Mesenchymal stem cell (in vitro differentiated cells and primary cell): ENCODE measurements around the gene STK11.
A peak's percentile ranks its signal among the peaks of the same experiment; 100 is the strongest.

Source experiments
- DNase-seq: peaks from one replicate; pipeline ENCODE4 v3.0.0-alpha.2; 2013
- H2AFZ ChIP-seq: one replicate; pipeline ENCODE4 v1.6.1; 2013; ENCODE audit warnings: low read depth, mild to moderate bottlenecking, control low read depth, inconsistent platforms, low read length, moderate library complexity
- H2AK5ac ChIP-seq: 2 replicates; pipeline ENCODE4 v1.6.1; 2013; ENCODE audit warnings: low read length, moderate library complexity, mild to moderate bottlenecking, inconsistent platforms; ENCODE audit not compliant: severe bottlenecking
- H2BK120ac ChIP-seq: one replicate; pipeline ENCODE4 v1.6.1; 2013; ENCODE audit warnings: low read depth, mild to moderate bottlenecking, inconsistent platforms, low read length, moderate library complexity
- H2BK12ac ChIP-seq, 2 experiments: one replicate each; pipeline ENCODE4 v1.6.1; 2013; ENCODE audit warnings: inconsistent platforms in 2 of 2, low read length in 2 of 2, mild to moderate bottlenecking in 2 of 2, moderate library complexity in 2 of 2, control low read depth in 1 of 2
- H2BK15ac ChIP-seq: one replicate; pipeline ENCODE4 v1.6.1; 2013; ENCODE audit warnings: mild to moderate bottlenecking, low read depth, inconsistent platforms; ENCODE audit not compliant: poor library complexity, severe bottlenecking
- H2BK5ac ChIP-seq: 2 replicates; pipeline ENCODE4 v1.6.1; 2013; ENCODE audit warnings: low read depth, mild to moderate bottlenecking, low read length, control low read depth, inconsistent platforms; ENCODE audit not compliant: poor library complexity, severe bottlenecking
- H3K14ac ChIP-seq, 2 experiments: one replicate each; pipeline ENCODE4 v1.6.1; 2013; ENCODE audit warnings: inconsistent platforms in 2 of 2, low read length in 2 of 2, control low read depth in 1 of 2, mild to moderate bottlenecking in 1 of 2, moderate library complexity in 1 of 2
- H3K18ac ChIP-seq, 2 experiments: one replicate each; pipeline ENCODE4 v1.6.1; 2013; ENCODE audit warnings: inconsistent platforms in 2 of 2, low read length in 2 of 2, control low read depth in 1 of 2, low read depth in 1 of 2, mild to moderate bottlenecking in 1 of 2
- H3K23ac ChIP-seq, 2 experiments: one replicate each; pipeline ENCODE4 v1.6.1; 2013; ENCODE audit warnings: inconsistent platforms in 2 of 2, low read length in 2 of 2, mild to moderate bottlenecking in 2 of 2, moderate library complexity in 2 of 2, control low read depth in 1 of 2
- H3K27ac ChIP-seq: 2 replicates; pipeline ENCODE4 v1.5.1; 2013; ENCODE audit warnings: mild to moderate bottlenecking, moderate library complexity, low read length, control low read depth, inconsistent platforms; ENCODE audit not compliant: poor library complexity, severe bottlenecking
- H3K27me3 ChIP-seq, 2 experiments: 2 replicates each; pipeline versions ENCODE4 v1.6.1 to v1.7.0; 2013; ENCODE audit warnings: low read length in 2 of 2, mild to moderate bottlenecking in 2 of 2, moderate library complexity in 2 of 2, control low read depth in 1 of 2, inconsistent platforms in 1 of 2; ENCODE audit not compliant: control insufficient read depth in 1 of 2, insufficient read depth in 1 of 2
- H3K36me3 ChIP-seq, 2 experiments: 2 replicates each; pipeline versions ENCODE4 v1.6.1 to v1.7.0; 2013; ENCODE audit warnings: low read length in 2 of 2, control low read depth in 1 of 2, inconsistent platforms in 1 of 2, low read depth in 1 of 2, mild to moderate bottlenecking in 1 of 2; ENCODE audit not compliant: insufficient read depth in 2 of 2, control insufficient read depth in 1 of 2
- H3K4ac ChIP-seq, 2 experiments: one replicate each; pipeline ENCODE4 v1.6.1; 2013; ENCODE audit warnings: inconsistent platforms in 2 of 2, low read length in 2 of 2, mild to moderate bottlenecking in 2 of 2, moderate library complexity in 2 of 2, control low read depth in 1 of 2, low read depth in 1 of 2
- H3K4me1 ChIP-seq: 2 replicates; pipeline ENCODE4 v1.6.1; 2013; ENCODE audit warnings: low read depth, low read length, control low read depth; ENCODE audit not compliant: control insufficient read depth, insufficient read depth
- H3K4me2 ChIP-seq: 2 replicates; pipeline ENCODE4 v1.6.1; 2013; ENCODE audit warnings: low read length, mild to moderate bottlenecking, inconsistent platforms; ENCODE audit not compliant: poor library complexity, severe bottlenecking
- H3K4me3 ChIP-seq, 2 experiments: 2 replicates each; pipeline versions ENCODE4 v1.5.1 to v1.7.0; 2013; ENCODE audit warnings: low read length in 2 of 2, mild to moderate bottlenecking in 2 of 2, control low read depth in 1 of 2, low read depth in 1 of 2; ENCODE audit not compliant: insufficient read depth in 1 of 2
- H3K79me1 ChIP-seq: replicated peaks from 2 replicates; pipeline ENCODE4 v1.6.1; 2013; ENCODE audit warnings: mild to moderate bottlenecking, control low read depth, low read length, inconsistent platforms; ENCODE audit not compliant: poor library complexity, severe bottlenecking
- H3K9ac ChIP-seq: 2 replicates; pipeline ENCODE4 v1.7.0; 2013; ENCODE audit warnings: mild to moderate bottlenecking, low read length, moderate library complexity
- H3K9me3 ChIP-seq: 2 replicates; pipeline ENCODE4 v1.7.0; 2013; ENCODE audit warnings: mild to moderate bottlenecking, low read length; ENCODE audit not compliant: control insufficient read depth
- H4K8ac ChIP-seq: one replicate; pipeline ENCODE4 v1.6.1; 2013; ENCODE audit warnings: inconsistent platforms, mild to moderate bottlenecking, low read length, moderate library complexity
- H4K91ac ChIP-seq: one replicate; pipeline ENCODE4 v1.6.1; 2013; ENCODE audit warnings: mild to moderate bottlenecking, low read length, inconsistent platforms
- WGBS: methylation state at CpG from one replicate; pipeline ENCODE4 v1.1.7; 2013; ENCODE audit warnings: mixed read lengths; 5-methylcytosine and 5-hydroxymethylcytosine counted together

STK11 gene

DNA sequence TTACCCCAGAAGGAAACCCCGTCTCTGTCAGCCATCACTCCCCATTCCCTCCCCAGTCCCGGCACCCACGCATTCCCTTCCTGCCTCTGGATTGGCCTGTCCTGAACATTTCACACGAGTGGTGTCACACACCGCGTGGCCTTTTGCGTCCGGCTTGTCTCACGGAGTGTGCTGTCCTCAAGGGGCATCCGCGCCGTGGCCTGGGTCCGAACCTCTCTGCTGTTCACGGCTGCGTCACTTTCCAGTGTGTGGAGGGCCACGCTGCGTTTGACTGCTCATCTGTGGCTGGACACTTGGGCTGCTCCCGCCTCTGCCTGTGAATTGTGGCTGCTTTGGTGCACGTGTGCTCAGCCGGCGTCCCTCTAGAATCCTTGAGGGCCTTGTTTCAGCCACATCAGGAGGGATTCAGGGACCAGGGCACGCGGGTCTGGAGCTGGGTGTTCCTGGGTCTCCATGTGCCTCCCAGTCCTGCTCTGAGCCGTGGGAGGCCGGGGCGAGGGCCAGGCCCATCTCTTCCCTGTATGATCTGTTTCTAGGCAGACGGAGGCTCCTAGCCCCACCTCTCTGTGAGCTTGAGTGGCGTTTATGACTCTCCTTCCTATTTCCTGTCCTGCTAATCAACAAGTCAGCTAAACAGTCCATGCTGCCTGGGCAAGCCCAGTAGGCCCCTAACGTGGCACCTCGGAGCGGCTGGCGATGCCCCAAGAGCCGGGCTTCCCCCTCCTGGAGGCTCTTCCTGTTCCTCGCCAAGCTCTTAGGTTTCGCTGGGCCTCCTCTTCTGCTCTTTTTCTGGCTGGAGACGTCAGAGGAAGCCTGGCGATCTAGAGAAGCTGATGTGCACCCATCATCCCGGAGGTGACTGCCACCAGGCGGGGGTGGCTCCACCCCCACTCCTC lies 8.1 kb downstream of the STK11 start:
- Histone ChIP-seq H2AFZ (no peak overlapping the region), H2BK5ac (no peak overlapping the region), H3K9me3 (no peaks in the 10 kb centered on the region), H2BK12ac (peak overlapping the region; percentile 88 to 97), H4K91ac (peak overlapping the region; percentile 79), H3K14ac (peak overlapping the region in 1 of 2 experiments; percentile 50), H3K23ac (peak overlapping the region in 1 of 2 experiments; percentile 37), H2AK5ac (peak overlapping the region; percentile 52), H2BK15ac (no peak overlapping the region), H3K4me2 (no peak overlapping the region), H3K4me1 (peaks cover 63% of the 10 kb centered on the region), H3K27ac (peak overlapping the region; percentile 71), H3K9ac (peak overlapping the region; percentile 17), H2BK120ac (no peak overlapping the region), H3K36me3 (peaks cover 10 to 60% of the 10 kb centered on the region in 2 experiments), H3K4ac (peak overlapping the region; percentile 69 to 80), H3K79me1 (peaks cover 2% of the 10 kb centered on the region), H3K27me3 (no peaks in the 10 kb centered on the region), H3K4me3 (no peak overlapping the region), H4K8ac (peak overlapping the region; percentile 61), H3K18ac (peak overlapping the region; percentile 80 to 93)
- DNase-seq: peak; percentile 90
- WGBS: 54% methylated on average over 39 of the region's 39 CpGs

- Histone ChIP-seq H2BK15ac (peak overlapping the region; percentile 20), H2AK5ac (no peak overlapping the region), H3K27me3 (no peaks in the 10 kb centered on the region), H3K36me3 (peaks cover 10 to 59% of the 10 kb centered on the region in 2 experiments), H3K4me1 (peaks cover 60% of the 10 kb centered on the region), H3K18ac (peak overlapping the region; percentile 24 to 76), H2BK5ac (no peak overlapping the region), H3K9ac (no peak overlapping the region), H3K14ac (peak overlapping the region in 1 of 2 experiments; percentile 50), H2BK12ac (peak overlapping the region in 1 of 2 experiments; percentile 79), H4K8ac (peak overlapping the region; percentile 33), H3K23ac (peak overlapping the region in 1 of 2 experiments; percentile 25), H3K4me3 (no peak overlapping the region), H3K4ac (peak overlapping the region; percentile 41 to 80), H3K79me1 (peaks cover 2% of the 10 kb centered on the region), H2BK120ac (no peak overlapping the region), H3K9me3 (no peaks in the 10 kb centered on the region), H3K4me2 (no peak overlapping the region), H4K91ac (peak overlapping the region; percentile 78), H3K27ac (peak overlapping the region; percentile 71), H2AFZ (no peak overlapping the region)
- no peak for DNase-seq
- 85% methylated on average over 21 of the region's 21 CpGs for WGBS
Measured at GRCh38 chr19:1214299-1214861, 8.8 kb downstream of the STK11 start.

- 93% methylated on average over 26 of the region's 26 CpGs for WGBS
- Histone ChIP-seq H2BK15ac (peak overlapping the region; percentile 36), H3K4me1 (peaks cover 53% of the 10 kb centered on the region), H2BK5ac (peak overlapping the region; percentile 36), H3K9ac (no peak overlapping the region), H3K23ac (peak overlapping the region in 1 of 2 experiments; percentile 66), H4K8ac (no peak overlapping the region), H3K4me3 (no peak overlapping the region), H2AK5ac (peak overlapping the region; percentile 91), H3K14ac (peak overlapping the region in 1 of 2 experiments; percentile 68), H2BK120ac (no peak overlapping the region), H3K18ac (peak overlapping the region in 1 of 2 experiments; percentile 76), H4K91ac (peak overlapping the region; percentile 78), H3K79me1 (peaks cover 4% of the 10 kb centered on the region), H3K27ac (peak overlapping the region; percentile 76), H3K36me3 (peaks cover 6 to 57% of the 10 kb centered on the region in 2 experiments), H3K4ac (peak overlapping the region; percentile 10 to 80), H2AFZ (no peak overlapping the region), H2BK12ac (peak overlapping the region in 1 of 2 experiments; percentile 79), H3K27me3 (no peaks in the 10 kb centered on the region), H3K9me3 (no peaks in the 10 kb centered on the region), H3K4me2 (no peak overlapping the region)
- DNase-seq: no peak
Measured at GRCh38 chr19:1214862-1215731, 9.5 kb downstream of the STK11 start.
